PC-3 (cell line): ENCODE data around the gene KRT73. TPM values are rescaled to one million over a fixed set of nuclear protein-coding genes. Genes with fewer than 3 reads are reported as not detected.

Experiments
- ATAC-seq: fragments of 200-7000 bp; cut with Tn5 transposase; 2 replicates; pipeline ENCODE4 v1.9.1; 2020; ENCODE audit warnings: mild to moderate bottlenecking, moderate library complexity
- BruUV-seq: library from RNA; stranded (reverse); fragments of 400-500 nt; replicated peaks from 2 replicates; lab custom pipeline; 2021; lab: Mats Ljungman, UMichigan
- CTCF ChIA-PET: fragments of 300-600 bp; sonication (Branson Sonifier 250); formaldehyde crosslinking; loops from one replicate; lab custom pipeline; 2022; ENCODE audit warnings: antibody characterized with exemption; lab: Charles Lee
- POLR2A ChIA-PET: fragments of 300-600 bp; sonication (Branson Sonifier 250); formaldehyde crosslinking; loops from one replicate; lab custom pipeline; 2022; ENCODE audit warnings: antibody characterized with exemption; ENCODE audit not compliant: unreplicated experiment; lab: Charles Lee
- DNase-seq: peaks from one replicate; pipeline ENCODE4 v3.0.0-alpha.2; 2015
- H2AFZ ChIP-seq: fragments of 300-600 bp; sonication (generic); 2 replicates; pipeline ENCODE4 v1.6.0; 2016; ENCODE audit warnings: antibody characterized with exemption, low read length
- H3F3A ChIP-seq: fragments of 300-600 bp; sonication (generic); one replicate; pipeline ENCODE4 v1.6.0; 2017; ENCODE audit warnings: antibody characterized with exemption, low read length, control low read depth, mild to moderate bottlenecking; ENCODE audit not compliant: unreplicated experiment
- H3K27ac ChIP-seq: fragments of 300-600 bp; sonication (generic); 2 replicates; pipeline ENCODE4 v1.5.1; 2016; ENCODE audit warnings: mild to moderate bottlenecking, low read length
- H3K27me3 ChIP-seq: fragments of 300-600 bp; sonication (generic); 2 replicates; pipeline ENCODE4 v1.6.1; 2016; ENCODE audit warnings: low read length, mixed read lengths
- H3K36me3 ChIP-seq: fragments of 300-600 bp; sonication (generic); 2 replicates; pipeline ENCODE4 v1.6.1; 2016; ENCODE audit warnings: low read depth, mixed run types, low read length, mixed read lengths
- H3K4me1 ChIP-seq: fragments of 300-600 bp; sonication (generic); 2 replicates; pipeline ENCODE4 v1.5.1; 2016; ENCODE audit warnings: low read length; ENCODE audit not compliant: insufficient read depth
- H3K4me2 ChIP-seq: fragments of 300-600 bp; sonication (generic); 2 replicates; pipeline ENCODE4 v1.6.0; 2016; ENCODE audit warnings: low read length
- H3K4me3 ChIP-seq: fragments of 300-600 bp; sonication (generic); 2 replicates; pipeline ENCODE4 v1.5.1; 2016; ENCODE audit warnings: mild to moderate bottlenecking, low read length, mixed read lengths
- H3K79me2 ChIP-seq: fragments of 300-600 bp; sonication (generic); 2 replicates; pipeline ENCODE4 v1.6.1; 2017; ENCODE audit warnings: low read length, mixed read lengths
- H3K9ac ChIP-seq: fragments of 300-600 bp; sonication (generic); 2 replicates; pipeline ENCODE4 v1.6.0; 2016; ENCODE audit warnings: mild to moderate bottlenecking, low read length
- H3K9me2 ChIP-seq: fragments of 300-600 bp; sonication (generic); replicated peaks from 2 replicates; pipeline ENCODE4 v1.6.1; 2016; ENCODE audit warnings: mixed run types, low read length, mixed read lengths
- H3K9me3 ChIP-seq: fragments of 300-600 bp; sonication (generic); 2 replicates; pipeline ENCODE4 v1.6.1; 2016; ENCODE audit warnings: low read length, mixed read lengths
- H4K20me1 ChIP-seq: fragments of 300-600 bp; sonication (generic); 2 replicates; pipeline ENCODE4 v1.6.1; 2016; ENCODE audit warnings: low read length, mixed read lengths
- CTCF ChIP-seq: fragments of 300-600 bp; sonication (generic); conservative IDR thresholded peaks from 2 replicates; pipeline ENCODE4 v1.5.1; 2017; ENCODE audit warnings: antibody characterized with exemption, low read depth, mild to moderate bottlenecking, low read length
- EZH2 ChIP-seq: fragments of 300-600 bp; sonication (generic); IDR thresholded peaks from one replicate; pipeline ENCODE4 v1.6.1; 2017; ENCODE audit warnings: antibody characterized with exemption, mild to moderate bottlenecking, low read length; ENCODE audit not compliant: unreplicated experiment
- EZH2phosphoT487 ChIP-seq: fragments of 300-600 bp; sonication (generic); IDR thresholded peaks from 2 replicates; pipeline ENCODE4 v1.6.1; 2018; ENCODE audit warnings: mild to moderate bottlenecking, antibody characterized with exemption, low read length, borderline replicate concordance
- intact Hi-C: fragments of 100-400 bp; cut with micrococcal nuclease; formaldehyde crosslinking; loops from 2 replicates; pipeline ENCODE4 v1.9.0; 2023
- total RNA-seq: library from RNA; depleted of rRNA; stranded (reverse); fragments of >200 nt; gene quantifications from 2 replicates; pipeline ENCODE4 v1.2.3, GENCODE V29; 2014

Gene KRT73
- total RNA-seq, 1 experiment from 2014 or later: not detected

GRCh38 chr12:52564582-52564981 is 53.8 kb downstream of the KRT73 start:
- H3K9me3 ChIP-seq: no peaks in the 10 kb centered on the region
- DNase-seq (no peak), ATAC-seq (no peak)
- BruUV-seq: no TSS peak
- H3F3A ChIP-seq: no peaks in the 10 kb centered on the region
- H3K4me2 ChIP-seq: no peak overlapping the region
- no peak overlapping the region for H2AFZ ChIP-seq
- CTCF ChIA-PET: no interaction called here
- no peaks in the 10 kb centered on the region for H3K4me1 ChIP-seq
- no peaks in the 10 kb centered on the region for H3K36me3 ChIP-seq
- H4K20me1 ChIP-seq: no peaks in the 10 kb centered on the region
- H3K9ac ChIP-seq: no peak overlapping the region
- H3K9me2 ChIP-seq: no peaks in the 10 kb centered on the region
- H3K79me2 ChIP-seq: no peaks in the 10 kb centered on the region
- H3K4me3 ChIP-seq: no peak overlapping the region
- POLR2A ChIA-PET: no interaction called here
- intact Hi-C loops: no loop called here
- peaks cover 37% of the 10 kb centered on the region for H3K27me3 ChIP-seq
- H3K27ac ChIP-seq: no peak overlapping the region
- no peak for TF ChIP-seq CTCF

DNA sequence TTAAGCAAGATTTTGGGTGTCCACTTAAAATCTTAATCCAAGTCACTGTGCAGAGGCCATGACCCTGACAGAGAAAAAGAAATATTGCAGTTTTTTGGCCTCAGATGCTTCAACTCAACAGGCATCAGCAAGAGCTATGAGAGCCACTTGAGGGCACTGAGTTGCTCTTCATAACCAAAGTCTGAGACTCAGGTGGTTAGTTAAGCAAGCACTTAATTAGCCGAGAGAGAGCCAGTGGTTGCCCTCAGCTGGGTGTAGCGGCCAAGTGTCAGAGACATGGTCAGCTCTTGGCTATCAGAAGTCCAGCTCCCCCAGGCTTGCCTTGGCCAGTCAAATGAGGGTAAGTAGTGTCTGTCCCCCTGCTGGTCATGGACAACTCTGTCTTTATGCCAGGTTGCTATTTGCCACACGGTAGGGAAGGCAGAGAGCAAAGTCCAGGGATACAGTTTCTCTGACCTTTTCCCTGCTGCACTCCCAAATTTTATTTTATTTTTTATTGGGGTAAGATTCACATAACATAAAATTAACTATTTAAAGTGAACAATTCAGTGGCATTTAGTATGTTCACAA is 56.4 kb downstream of the KRT73 start:
- no peak for ATAC-seq
- no peak overlapping the region for H3K9ac ChIP-seq
- no peaks in the 10 kb centered on the region for H3K79me2 ChIP-seq
- H3K27me3 ChIP-seq: peaks cover 34% of the 10 kb centered on the region
- ChIA-PET CTCF (interaction anchor here (0.7 kb wide), 2 partner anchors 189 to 318 kb away, joined by 3 read pairs; no protein-coding TSS in a partner anchor), POLR2A (no interaction called here)
- no peaks in the 10 kb centered on the region for H3K9me2 ChIP-seq
- H3K27ac ChIP-seq: no peak overlapping the region
- no peaks in the 10 kb centered on the region for H3K4me1 ChIP-seq
- no peaks in the 10 kb centered on the region for H3K9me3 ChIP-seq
- peak; percentile 33 for DNase-seq
- TF ChIP-seq EZH2 (no peak), CTCF (peak; percentile 61)
- no peaks in the 10 kb centered on the region for H3K36me3 ChIP-seq
- intact Hi-C loops: no loop called here
- no peak overlapping the region for H2AFZ ChIP-seq
- no peaks in the 10 kb centered on the region for H3F3A ChIP-seq
- no TSS peak for BruUV-seq
- H3K4me2 ChIP-seq: no peak overlapping the region
- no peaks in the 10 kb centered on the region for H4K20me1 ChIP-seq
- no peak overlapping the region for H3K4me3 ChIP-seq

DNA sequence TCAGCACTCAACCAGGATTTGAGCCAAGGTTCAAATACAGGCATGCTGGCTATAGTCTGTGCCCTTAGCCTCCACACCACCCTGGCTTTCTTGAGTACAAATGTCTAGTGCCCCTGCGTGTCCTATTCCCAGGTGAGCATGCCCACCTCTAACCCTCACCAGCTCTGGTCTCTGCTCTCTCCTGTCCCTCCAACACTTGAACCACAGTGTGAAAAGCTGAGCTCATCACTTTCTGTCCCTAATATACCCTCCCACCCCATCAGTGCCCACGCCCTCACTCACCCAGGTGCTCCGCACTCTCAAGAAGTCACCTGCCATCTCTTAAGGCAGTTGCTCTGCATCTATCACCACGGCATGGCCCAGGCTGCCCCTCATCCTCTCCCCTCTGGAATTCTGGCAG is 58.4 kb downstream of the KRT73 start:
- no peaks in the 10 kb centered on the region for H4K20me1 ChIP-seq
- H3K4me3 ChIP-seq: no peak overlapping the region
- DNase-seq: no peak
- H3K4me1 ChIP-seq: no peaks in the 10 kb centered on the region
- H3K4me2 ChIP-seq: no peak overlapping the region
- H3K79me2 ChIP-seq: no peaks in the 10 kb centered on the region
- H3K9me2 ChIP-seq: no peaks in the 10 kb centered on the region
- H3K9ac ChIP-seq: no peak overlapping the region
- no peak for TF ChIP-seq EZH2phosphoT487
- no peak for TF ChIP-seq EZH2
- TF ChIP-seq CTCF: no peak
- H3K9me3 ChIP-seq: no peaks in the 10 kb centered on the region
- intact Hi-C loops: no loop called here
- ChIA-PET POLR2A (no interaction called here), CTCF (no interaction called here)
- H3K36me3 ChIP-seq: no peaks in the 10 kb centered on the region
- no peak overlapping the region for H2AFZ ChIP-seq
- ATAC-seq: no peak
- no peaks in the 10 kb centered on the region for H3F3A ChIP-seq
- peaks cover 35% of the 10 kb centered on the region for H3K27me3 ChIP-seq
- no peak overlapping the region for H3K27ac ChIP-seq
- no TSS peak for BruUV-seq
